KBM-7 (cell line): Measurements from ENCODE around the gene SLC37A1.

ENCODE experiments used
- DNase-seq: peaks from one replicate; pipeline ENCODE4 v3.0.0-alpha.2; 2015
- in situ Hi-C: fragments of 300-500 bp; cut with MboI; formaldehyde crosslinking; loops from 2 replicates; pipeline ENCODE4 v1.14.3; 2020; ENCODE audit warnings: low sequenced_read_pairs, low pct_unique_long_range_greater_than_20kb, mixed read lengths

SLC37A1 gene

GRCh38 chr21:42580076-42580792 lies 66.6 kb downstream of the SLC37A1 start:
- in situ Hi-C loops = loop anchor here (25.0 kb wide), 1 partner anchor 257 kb away; no protein-coding TSS in a partner anchor
- no peak for DNase-seq

- in situ Hi-C loops = loop anchor here (25.0 kb wide), 1 partner anchor 256 kb away; no protein-coding TSS in a partner anchor
- no peak for DNase-seq
Measured at GRCh38 chr21:42580793-42581321, 67.2 kb downstream of the SLC37A1 start.

GRCh38 chr21:42581336-42581992 lies 67.8 kb downstream of the SLC37A1 start:
- DNase-seq = no peak
- in situ Hi-C loops = loop anchor here (25.0 kb wide), 1 partner anchor 256 kb away; no protein-coding TSS in a partner anchor

GRCh38 chr21:42581993-42582786 lies 68.5 kb downstream of the SLC37A1 start:
- in situ Hi-C loops = loop anchor here (25.0 kb wide), 1 partner anchor 255 kb away; no protein-coding TSS in a partner anchor
- peak; percentile 15 for DNase-seq

GRCh38 chr21:42582787-42583476 lies 69.3 kb downstream of the SLC37A1 start:
- in situ Hi-C loops = loop anchor here (25.0 kb wide), 1 partner anchor 254 kb away; no protein-coding TSS in a partner anchor
- DNase-seq = no peak

- in situ Hi-C loops = loop anchor here (25.0 kb wide), 1 partner anchor 254 kb away; no protein-coding TSS in a partner anchor
- no peak for DNase-seq
Measured at GRCh38 chr21:42583477-42584295, 70.0 kb downstream of the SLC37A1 start.

GRCh38 chr21:42584296-42584641 lies 70.6 kb downstream of the SLC37A1 start:
- in situ Hi-C loops = loop anchor here (25.0 kb wide), 1 partner anchor 253 kb away; no protein-coding TSS in a partner anchor
- no peak for DNase-seq

- in situ Hi-C loops = loop anchor here (25.0 kb wide), 1 partner anchor 251 kb away; no protein-coding TSS in a partner anchor
- no peak for DNase-seq
Measured at GRCh38 chr21:42585881-42586280, 72.2 kb downstream of the SLC37A1 start.

GRCh38 chr21:42586406-42586805 lies 72.8 kb downstream of the SLC37A1 start:
- no peak for DNase-seq
- in situ Hi-C loops = loop anchor here (25.0 kb wide), 1 partner anchor 251 kb away; no protein-coding TSS in a partner anchor

- DNase-seq = no peak
- in situ Hi-C loops = loop anchor here (25.0 kb wide), 1 partner anchor 250 kb away; no protein-coding TSS in a partner anchor
Measured at GRCh38 chr21:42587036-42587435, 73.4 kb downstream of the SLC37A1 start.

- peak; percentile 16 for DNase-seq
- in situ Hi-C loops = loop anchor here (25.0 kb wide), 1 partner anchor 247 kb away; no protein-coding TSS in a partner anchor
Measured at GRCh38 chr21:42590431-42591131, 76.9 kb downstream of the SLC37A1 start.

- no peak for DNase-seq
- in situ Hi-C loops = loop anchor here (25.0 kb wide), 1 partner anchor 246 kb away; no protein-coding TSS in a partner anchor
Measured at GRCh38 chr21:42591170-42591869, 77.7 kb downstream of the SLC37A1 start.

GRCh38 chr21:42592156-42592820 lies 78.6 kb downstream of the SLC37A1 start:
- no peak for DNase-seq
- in situ Hi-C loops = loop anchor here (25.0 kb wide), 1 partner anchor 245 kb away; no protein-coding TSS in a partner anchor

- DNase-seq = peak; percentile 61
- in situ Hi-C loops = loop anchor here (25.0 kb wide), 1 partner anchor 244 kb away; no protein-coding TSS in a partner anchor
Measured at GRCh38 chr21:42593007-42593814, 79.6 kb downstream of the SLC37A1 start.
